GM18873 (cell line): ENCODE data around the gene C16orf78.

Experiments
- ATAC-seq: cut with Tn5 transposase; IDR thresholded peaks from one replicate; pipeline ENCODE4 v1.9.1; 2021; ENCODE audit warnings: mild to moderate bottlenecking, moderate library complexity, moderate number of reproducible peaks; ENCODE audit not compliant: unreplicated experiment, low FRiP score

C16orf78 gene

GRCh38 chr16:49424961-49425360 is 51.4 kb downstream of the C16orf78 start:
- no peak for ATAC-seq

GRCh38 chr16:49427771-49428170 is 54.2 kb downstream of the C16orf78 start:
- no peak for ATAC-seq

- ATAC-seq = no peak
These were observed 55.2 kb downstream of the C16orf78 start for GRCh38 chr16:49428808-49429207.

- no peak for ATAC-seq
These were observed 57.4 kb downstream of the C16orf78 start for GRCh38 chr16:49431040-49431439.

GRCh38 chr16:49431591-49432290 is 58.1 kb downstream of the C16orf78 start:
- no peak for ATAC-seq

GRCh38 chr16:49434733-49435132 is 61.1 kb downstream of the C16orf78 start:
- ATAC-seq = no peak

GRCh38 chr16:49436181-49436580 is 62.6 kb downstream of the C16orf78 start:
- no peak for ATAC-seq

- no peak for ATAC-seq
These were observed 63.7 kb downstream of the C16orf78 start for GRCh38 chr16:49437344-49437743.

- no peak for ATAC-seq
These were observed 65.4 kb downstream of the C16orf78 start for GRCh38 chr16:49439050-49439449.

- no peak for ATAC-seq
These were observed 66.1 kb downstream of the C16orf78 start for GRCh38 chr16:49439676-49440075.

- ATAC-seq = no peak
These were observed 66.8 kb downstream of the C16orf78 start for GRCh38 chr16:49440156-49441065.

GRCh38 chr16:49441366-49441780 is 67.8 kb downstream of the C16orf78 start:
- peak; percentile 96 for ATAC-seq

GRCh38 chr16:49442805-49443204 is 69.2 kb downstream of the C16orf78 start:
- no peak for ATAC-seq

- ATAC-seq = no peak
These were observed 70.0 kb downstream of the C16orf78 start for GRCh38 chr16:49443576-49443975.

GRCh38 chr16:49446805-49447204 is 73.2 kb downstream of the C16orf78 start:
- no peak for ATAC-seq
